ENCODE results near the gene VIL1.

The VIL1 gene

DNA sequence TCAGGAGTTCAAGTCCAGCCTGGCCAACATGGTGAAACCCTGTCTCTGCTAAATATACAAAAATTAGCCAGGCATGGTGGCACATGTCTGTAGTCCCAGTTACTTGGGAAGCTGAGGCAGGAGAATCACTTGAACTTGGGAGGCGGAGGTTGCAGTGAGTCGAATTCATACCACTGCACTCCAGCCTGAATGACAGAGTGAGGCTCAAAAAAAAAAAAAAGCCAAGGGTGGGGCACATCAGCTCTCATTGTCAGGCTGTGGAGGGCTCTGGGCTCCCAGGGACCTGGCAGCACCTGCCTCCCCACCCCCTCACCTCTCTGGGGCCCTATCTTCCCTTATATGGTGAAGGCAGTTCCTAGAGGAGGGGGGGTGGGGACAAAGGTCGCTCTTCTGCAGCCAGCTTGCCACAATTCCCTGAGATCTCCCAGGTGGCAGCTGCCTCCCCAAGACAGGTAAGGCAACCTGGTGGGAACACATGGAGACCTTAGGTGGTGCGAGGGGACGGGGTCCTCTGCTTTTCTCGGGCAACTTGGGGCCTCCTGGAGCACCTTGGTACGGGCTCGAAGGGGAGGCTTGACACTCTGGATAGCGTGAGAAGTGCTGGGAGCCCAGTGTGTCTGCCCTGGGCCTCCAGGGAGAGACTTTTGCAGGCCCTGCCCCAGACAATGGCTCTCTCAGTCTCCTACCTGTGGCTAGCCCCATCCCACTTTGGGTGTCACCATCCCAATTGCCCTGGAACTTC is at the start of gene VIL1:
Gene VIL1 (plus strand): TSS at position 407 of the 742 bp plus-strand sequence. CDS start 4,656 bp downstream, outside the sequence.
- Histone ChIP-seq H3K9me3 (no peaks in the 10 kb centered on the region), H3K4me3 (no peak within 1 kb of the TSS), H3K4me1 (no peaks in the 10 kb centered on the region), H3K36me3 (no peaks in the 10 kb centered on the region), H3K27me3 (peaks cover 0 to 12% of the 10 kb centered on the region in 2 donors), H3K27ac (no peak within 1 kb of the TSS)
- TF ChIP-seq, protein P1, sequence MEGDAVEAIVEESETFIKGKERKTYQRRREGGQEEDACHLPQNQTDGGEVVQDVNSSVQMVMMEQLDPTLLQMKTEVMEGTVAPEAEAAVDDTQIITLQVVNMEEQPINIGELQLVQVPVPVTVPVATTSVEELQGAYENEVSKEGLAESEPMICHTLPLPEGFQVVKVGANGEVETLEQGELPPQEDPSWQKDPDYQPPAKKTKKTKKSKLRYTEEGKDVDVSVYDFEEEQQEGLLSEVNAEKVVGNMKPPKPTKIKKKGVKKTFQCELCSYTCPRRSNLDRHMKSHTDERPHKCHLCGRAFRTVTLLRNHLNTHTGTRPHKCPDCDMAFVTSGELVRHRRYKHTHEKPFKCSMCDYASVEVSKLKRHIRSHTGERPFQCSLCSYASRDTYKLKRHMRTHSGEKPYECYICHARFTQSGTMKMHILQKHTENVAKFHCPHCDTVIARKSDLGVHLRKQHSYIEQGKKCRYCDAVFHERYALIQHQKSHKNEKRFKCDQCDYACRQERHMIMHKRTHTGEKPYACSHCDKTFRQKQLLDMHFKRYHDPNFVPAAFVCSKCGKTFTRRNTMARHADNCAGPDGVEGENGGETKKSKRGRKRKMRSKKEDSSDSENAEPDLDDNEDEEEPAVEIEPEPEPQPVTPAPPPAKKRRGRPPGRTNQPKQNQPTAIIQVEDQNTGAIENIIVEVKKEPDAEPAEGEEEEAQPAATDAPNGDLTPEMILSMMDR (IDR thresholded peaks at IDR 0.05), result no peak
- DNase-seq, result no peak
- intact Hi-C loops (cut with DNase I; ENCODE audit: low total_unique reads), result no loop called here

DNA sequence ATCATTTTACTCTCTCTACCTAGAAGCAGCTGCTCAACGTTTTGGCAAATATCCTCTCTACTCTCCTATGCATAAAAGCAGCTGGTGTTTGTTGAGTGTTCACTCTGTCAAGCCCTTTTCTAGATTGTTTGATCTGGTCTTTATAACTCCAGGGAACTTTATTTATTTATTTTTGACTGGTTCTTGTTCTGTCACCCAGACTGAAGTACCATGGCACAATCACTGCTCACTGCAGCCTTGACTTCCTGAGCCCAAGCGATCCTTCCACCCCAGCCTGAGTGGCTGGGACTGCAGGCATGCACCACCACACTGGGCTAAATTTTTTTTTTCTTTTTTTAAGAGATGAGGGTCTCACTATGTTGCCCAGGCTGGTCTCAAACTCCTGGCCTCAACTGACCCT is 49.6 kb upstream of the VIL1 start:
- Histone ChIP-seq H3K9me3 (no peaks in the 10 kb centered on the region), H3K36me3 (no peaks in the 10 kb centered on the region), H3K4me1 (peaks cover 0 to 26% (median 7%) of the 10 kb centered on the region in 4 donors), H3K27me3 (no peaks in the 10 kb centered on the region), H3K4me3 (no peak overlapping the region), H3K27ac (peak overlapping the region; percentile 79 to 86)
- TF ChIP-seq, protein P1 (IDR thresholded peaks at IDR 0.05), result no peak
- intact Hi-C loops (cut with DNase I; ENCODE audit: low total_unique reads), result no loop called here
- peak in 1 of 2 donors; percentile 12 for DNase-seq

DNA sequence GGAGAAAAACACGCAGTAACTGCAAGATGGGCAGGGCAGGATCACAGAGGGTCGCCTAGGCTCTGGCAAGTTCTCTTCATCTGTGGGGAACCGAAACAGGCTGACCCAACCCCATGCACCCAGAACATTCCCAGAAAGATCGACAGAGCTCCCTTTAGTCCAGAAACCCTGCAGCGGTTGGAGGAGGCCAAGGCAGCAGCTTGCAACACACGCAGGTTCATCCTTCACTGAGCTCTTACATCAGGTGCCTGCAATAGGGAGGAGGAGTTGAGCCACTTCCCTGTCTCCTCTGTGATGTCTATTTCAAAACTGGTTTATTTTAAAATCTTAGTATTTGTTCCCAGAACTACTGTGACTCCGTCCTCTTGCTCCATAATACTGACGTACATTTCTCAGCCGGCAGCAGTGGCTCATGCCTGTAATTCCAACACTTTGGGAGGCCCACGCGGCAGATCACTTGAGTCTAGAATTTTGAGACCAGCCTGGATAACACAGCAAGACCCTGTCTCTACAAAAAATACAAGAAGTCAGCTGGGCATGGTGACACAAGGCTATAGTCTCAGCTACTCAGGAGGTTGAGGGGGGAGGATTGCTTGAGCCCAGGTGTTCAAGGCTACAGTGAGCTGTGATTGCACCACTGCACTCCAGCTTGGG is 48.4 kb upstream of the VIL1 start:
- intact Hi-C loops (cut with DNase I; ENCODE audit: low total_unique reads), result no loop called here
- H3K4me3 ChIP-seq, result no peak overlapping the region
- H3K27ac ChIP-seq, result peak overlapping the region; percentile 79 to 86
- TF ChIP-seq, protein P1 (IDR thresholded peaks at IDR 0.05), result no peak
- no peaks in the 10 kb centered on the region for H3K9me3 ChIP-seq
- no peaks in the 10 kb centered on the region for H3K36me3 ChIP-seq
- no peaks in the 10 kb centered on the region for H3K27me3 ChIP-seq
- H3K4me1 ChIP-seq, result peaks cover 0 to 26% (median 7%) of the 10 kb centered on the region in 4 donors
- peak; percentile 76 to 86 for DNase-seq

DNA sequence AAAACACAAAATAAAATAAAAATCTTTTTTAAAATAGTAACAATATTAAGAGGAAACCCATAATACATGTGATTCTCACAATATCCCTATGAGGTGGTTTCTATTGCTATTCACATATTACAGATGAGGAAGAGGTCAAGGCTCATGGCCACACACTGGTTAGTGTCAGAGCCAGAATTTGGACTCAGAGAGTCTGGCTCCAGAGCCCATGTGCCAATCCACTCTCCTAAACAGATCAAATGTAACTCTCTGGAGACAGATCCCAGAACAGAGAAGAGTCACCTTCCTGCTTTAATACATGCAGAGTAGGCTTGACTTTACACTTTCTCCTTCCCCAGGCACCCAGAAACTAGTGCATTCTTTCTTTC is 47.0 kb upstream of the VIL1 start:
- peak in 1 of 2 donors; percentile 8 for DNase-seq
- H3K36me3 ChIP-seq, result no peaks in the 10 kb centered on the region
- peaks cover 0 to 26% (median 7%) of the 10 kb centered on the region in 4 donors for H3K4me1 ChIP-seq
- no peak overlapping the region for H3K4me3 ChIP-seq
- H3K27ac ChIP-seq, result no peak overlapping the region
- no peaks in the 10 kb centered on the region for H3K27me3 ChIP-seq
- intact Hi-C loops (cut with DNase I; ENCODE audit: low total_unique reads), result no loop called here
- no peaks in the 10 kb centered on the region for H3K9me3 ChIP-seq
- TF ChIP-seq, protein P1 (IDR thresholded peaks at IDR 0.05), result no peak

DNA sequence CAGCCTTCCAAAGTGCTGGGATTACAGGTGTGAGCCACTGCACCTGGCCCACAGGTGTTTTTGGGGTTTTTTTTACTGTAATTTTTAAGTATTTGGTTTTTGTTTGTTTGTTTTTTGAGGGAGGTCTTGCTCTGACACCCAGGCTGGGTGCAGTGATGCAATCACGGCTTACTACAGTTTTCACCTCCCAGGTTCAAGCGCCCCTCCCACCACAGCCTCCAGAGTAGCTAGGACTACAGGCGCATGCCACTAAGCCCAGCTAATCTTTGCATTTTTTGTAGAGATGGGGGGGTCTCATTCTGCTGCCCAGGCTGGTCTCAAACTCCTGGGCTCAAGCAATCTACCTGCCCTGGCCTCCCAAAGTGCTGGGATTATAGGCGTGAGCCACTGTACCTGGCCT is 44.1 kb upstream of the VIL1 start:
- TF ChIP-seq, protein P1 (IDR thresholded peaks at IDR 0.05), result no peak
- intact Hi-C loops (cut with DNase I; ENCODE audit: low total_unique reads), result no loop called here
- Histone ChIP-seq H3K27me3 (no peaks in the 10 kb centered on the region), H3K27ac (no peak overlapping the region), H3K4me1 (peaks cover 0 to 12% (median 2%) of the 10 kb centered on the region in 4 donors), H3K4me3 (no peak overlapping the region), H3K36me3 (no peaks in the 10 kb centered on the region), H3K9me3 (no peaks in the 10 kb centered on the region)
- DNase-seq, result peak in 1 of 2 donors; percentile 7
